Non-pigmented ciliary epithelial cell (primary cell): ENCODE data around the gene PKIB.
"Not testable (repeated sequence)": the region's sequence is repeated elsewhere in the genome, so short reads cannot be mapped to it uniquely, and the experiment has no call there.

ENCODE experiments used
- DNase-seq: peaks from one replicate; pipeline ENCODE4 v3.0.0-alpha.2; 2010; ENCODE audit warnings: low read depth

The PKIB gene, protein sequence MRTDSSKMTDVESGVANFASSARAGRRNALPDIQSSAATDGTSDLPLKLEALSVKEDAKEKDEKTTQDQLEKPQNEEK

DNA sequence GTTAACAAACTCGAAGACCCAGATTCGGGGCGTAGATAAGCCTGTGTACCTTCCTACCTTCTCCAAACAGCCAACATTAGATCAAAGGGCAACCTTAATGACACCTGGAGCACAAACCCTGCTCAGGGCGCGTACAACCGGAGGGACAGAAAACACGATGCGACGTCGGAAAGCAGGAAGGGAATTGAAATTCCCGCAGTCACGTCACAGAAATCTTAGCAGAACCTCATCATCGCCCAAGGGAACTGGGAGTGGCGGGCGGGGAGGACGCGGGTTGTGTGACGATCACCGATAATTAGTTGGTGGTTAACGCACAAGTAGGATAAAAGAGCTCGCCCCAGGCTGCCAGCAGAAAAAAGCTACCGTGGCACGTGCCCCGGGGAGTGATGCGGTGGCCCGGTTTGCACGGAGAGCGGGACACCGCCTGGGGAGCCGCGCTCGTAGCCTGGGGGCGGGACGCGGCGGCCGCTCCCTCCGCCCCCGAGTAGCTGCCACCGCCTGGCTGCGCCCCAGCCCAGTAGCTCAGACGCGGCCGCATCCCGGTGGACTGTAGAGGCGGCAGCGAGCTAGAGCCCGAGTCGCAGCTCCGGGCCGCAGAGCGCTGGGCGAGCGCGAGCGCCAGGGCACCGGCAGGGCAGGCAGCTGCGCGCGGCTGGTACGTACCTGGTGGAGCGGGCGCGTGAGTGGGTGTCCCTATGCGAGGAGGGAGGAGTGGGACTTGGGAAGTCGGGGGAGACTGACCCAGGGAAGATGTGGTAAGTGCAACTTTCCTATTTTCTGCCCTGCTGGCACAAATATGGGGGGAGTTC is at the start of gene PKIB:
Gene PKIB, plus strand, starts transcription at position 525 of the 809 bp plus-strand sequence. CDS start 107,390 bp downstream, outside the sequence.
- DNase-seq = no peak

GRCh38 chr6:122563364-122564052 is 46.7 kb upstream of the PKIB start:
- DNase-seq = no peak

DNA sequence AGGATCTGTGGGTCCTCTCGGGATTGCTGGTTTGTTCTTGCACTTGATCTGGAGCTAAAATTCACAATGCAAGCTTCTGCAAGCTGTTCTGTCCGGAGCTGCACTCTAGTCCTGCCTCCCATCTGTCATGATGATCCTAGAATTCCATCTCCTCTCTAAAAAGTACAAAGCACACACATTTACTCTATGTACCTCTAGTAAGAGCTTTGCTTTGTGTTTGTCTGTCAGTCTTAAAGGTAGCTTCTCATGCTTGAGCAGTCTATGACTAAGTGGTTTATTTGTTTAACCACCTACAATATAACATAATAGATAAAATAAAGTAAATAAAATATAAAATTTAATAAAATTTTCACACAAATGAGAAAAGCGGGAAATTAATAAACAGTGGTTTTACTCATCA is 46.0 kb upstream of the PKIB start:
- DNase-seq = no peak

- no peak for DNase-seq
These were observed 44.5 kb upstream of the PKIB start for GRCh38 chr6:122565708-122566107.

GRCh38 chr6:122567034-122567433 is 43.2 kb upstream of the PKIB start:
- DNase-seq = no peak

GRCh38 chr6:122568350-122568749 is 41.9 kb upstream of the PKIB start:
- DNase-seq = no peak

- no peak for DNase-seq
These were observed 41.4 kb upstream of the PKIB start for GRCh38 chr6:122568797-122569221.

- no peak for DNase-seq
These were observed 40.9 kb upstream of the PKIB start for GRCh38 chr6:122569230-122569771.

DNA sequence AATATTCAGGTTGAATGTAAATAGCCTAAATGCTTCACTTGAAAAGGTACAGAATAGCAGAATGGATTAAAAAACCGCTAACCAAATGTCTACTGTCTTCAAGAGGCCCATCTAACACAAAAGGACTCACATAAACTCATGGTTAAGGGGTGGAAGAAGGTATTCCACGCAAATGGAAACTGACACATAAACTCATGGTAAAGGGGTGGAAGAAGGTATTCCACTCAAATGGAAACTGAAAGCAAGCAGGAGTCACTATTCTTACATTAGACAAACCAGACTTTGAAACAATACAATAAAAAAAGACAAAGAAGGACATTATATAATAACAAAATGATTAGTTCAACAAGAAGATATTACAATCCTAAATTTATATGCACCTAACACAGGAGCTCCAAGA is 38.3 kb upstream of the PKIB start:
- no peak for DNase-seq

GRCh38 chr6:122576888-122577287 is 33.3 kb upstream of the PKIB start:
- DNase-seq = no peak

- no peak for DNase-seq
These were observed 31.2 kb upstream of the PKIB start for GRCh38 chr6:122578961-122579360.

DNA sequence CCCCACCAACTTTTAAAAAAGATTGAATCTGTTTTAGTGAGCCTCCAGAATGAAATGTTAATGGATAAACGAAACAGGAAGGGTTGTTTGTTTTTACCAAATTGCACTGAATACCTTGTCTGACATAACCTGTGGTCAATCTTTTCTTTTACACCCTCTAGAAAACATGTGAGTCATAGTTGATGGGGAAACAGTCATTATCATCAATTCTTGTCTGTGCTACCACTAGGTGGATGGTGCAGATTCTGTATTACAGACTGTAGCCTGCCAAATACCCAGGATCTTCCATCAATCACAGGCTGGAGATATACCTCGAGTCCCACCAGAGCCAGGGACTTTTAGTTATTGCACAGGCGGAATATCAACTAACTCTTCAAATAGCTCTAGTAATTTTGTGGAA is 29.5 kb upstream of the PKIB start:
- DNase-seq = no peak

DNA sequence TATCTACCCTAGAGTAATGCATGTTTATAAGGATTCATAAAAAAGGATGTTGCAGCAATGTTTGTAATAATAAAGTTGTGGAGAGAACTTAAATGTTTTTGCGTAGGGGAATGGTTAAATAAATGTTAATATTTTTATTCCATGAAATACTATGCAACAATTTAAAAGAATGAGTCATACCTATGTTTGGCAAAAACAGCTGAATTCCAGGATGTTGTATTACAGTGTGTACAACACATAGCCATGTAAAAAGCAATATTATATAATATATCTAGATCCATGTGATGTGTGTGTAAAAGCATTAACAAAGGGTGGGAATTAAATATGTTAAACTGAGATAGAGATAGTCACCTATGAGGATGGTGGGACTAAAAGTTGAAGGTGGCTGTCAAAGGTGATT is 21.1 kb upstream of the PKIB start:
- no peak for DNase-seq

DNA sequence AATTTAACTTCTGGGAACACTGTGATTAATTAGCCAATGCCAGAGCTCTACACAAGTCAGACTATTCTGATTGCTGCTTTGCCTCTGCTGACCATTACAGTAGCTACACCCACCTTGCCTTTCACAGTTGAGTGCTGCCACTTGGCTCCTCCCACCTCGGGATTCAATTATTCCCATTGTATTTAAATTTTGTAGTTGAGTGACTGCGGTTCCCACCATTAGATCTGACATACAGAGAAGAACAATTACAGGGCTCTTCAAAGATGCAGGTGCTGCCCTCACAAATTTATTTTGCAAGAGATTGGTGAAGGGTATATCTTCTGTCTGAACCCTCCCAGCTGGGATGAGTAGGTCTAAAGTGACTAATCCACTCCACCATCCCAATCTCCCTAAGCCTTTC is 11.9 kb upstream of the PKIB start:
- not testable (repeated sequence) for DNase-seq

- no peak for DNase-seq
These were observed 5.5 kb upstream of the PKIB start for GRCh38 chr6:122604676-122605075.

GRCh38 chr6:122610690-122611455 is 668 bp downstream of the PKIB start:
- DNase-seq = no peak

DNA sequence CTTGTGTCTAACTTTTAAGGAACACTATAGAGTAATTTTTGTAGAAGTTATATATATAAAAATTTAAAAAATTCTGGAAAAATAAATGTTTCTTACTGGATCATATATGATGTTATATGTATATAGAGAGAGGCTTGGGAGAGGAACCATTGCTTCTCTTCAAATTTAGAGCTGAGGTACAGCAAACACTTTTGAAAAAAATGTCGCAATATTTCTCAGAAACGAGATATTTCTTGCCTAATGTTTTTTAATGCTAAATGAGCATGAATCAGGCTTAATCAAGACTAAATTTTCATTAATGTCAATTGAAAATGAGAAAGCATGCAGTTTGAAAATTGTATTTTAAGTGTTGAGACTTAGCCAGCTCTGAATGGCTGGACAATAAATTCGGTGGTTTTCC is 2.6 kb downstream of the PKIB start:
- DNase-seq = no peak

DNA sequence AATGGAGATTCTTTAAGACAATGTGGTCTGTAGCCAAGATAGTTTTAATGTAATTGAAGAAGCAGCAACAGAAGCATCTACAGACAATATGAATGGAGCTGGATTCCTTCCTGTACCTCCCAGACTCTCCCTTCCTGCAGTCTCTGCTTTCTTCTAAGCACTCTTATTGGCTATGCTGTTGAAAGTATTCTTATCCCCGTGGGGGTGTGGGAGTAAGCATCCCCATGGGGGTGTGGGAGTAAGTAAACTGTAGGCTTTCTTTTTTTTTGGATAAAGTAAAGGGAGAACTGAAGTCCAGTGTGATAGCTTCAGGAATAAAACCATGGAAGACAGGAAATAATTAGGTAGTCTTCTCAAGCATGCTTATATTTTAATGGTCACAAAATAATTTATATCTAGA is 4.1 kb downstream of the PKIB start:
- DNase-seq = no peak

DNA sequence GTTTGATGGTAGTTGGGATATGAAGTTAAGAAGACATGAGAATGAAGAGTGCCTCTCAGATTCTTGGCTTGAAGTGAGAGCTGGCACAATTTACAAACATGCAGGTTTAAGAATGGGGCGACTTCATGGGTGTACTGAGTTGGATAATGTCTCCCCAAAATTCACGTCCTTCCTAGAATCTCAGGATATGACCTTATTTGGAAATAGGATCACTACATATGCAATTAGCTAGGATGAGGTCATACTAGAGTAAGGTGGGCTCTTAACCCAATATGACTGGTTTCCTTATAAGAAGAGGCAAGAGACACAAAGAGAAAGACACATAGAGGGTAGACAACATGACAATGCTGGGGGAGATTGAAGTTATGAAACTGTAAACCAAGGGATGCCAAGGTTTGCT is 5.2 kb downstream of the PKIB start:
- no peak for DNase-seq

- DNase-seq = no peak
These were observed 6.7 kb downstream of the PKIB start for GRCh38 chr6:122616877-122617276.

- no peak for DNase-seq
These were observed 9.1 kb downstream of the PKIB start for GRCh38 chr6:122619309-122619708.

GRCh38 chr6:122620428-122620827 is 10.2 kb downstream of the PKIB start:
- DNase-seq = no peak
